HG02571 (cell line): ENCODE data around the gene DCLK1.

Experiments
- ATAC-seq: cut with Tn5 transposase; IDR thresholded peaks from one replicate; pipeline ENCODE4 v1.9.1; 2021; ENCODE audit warnings: mild to moderate bottlenecking, moderate library complexity; ENCODE audit not compliant: unreplicated experiment

DCLK1 gene

DNA sequence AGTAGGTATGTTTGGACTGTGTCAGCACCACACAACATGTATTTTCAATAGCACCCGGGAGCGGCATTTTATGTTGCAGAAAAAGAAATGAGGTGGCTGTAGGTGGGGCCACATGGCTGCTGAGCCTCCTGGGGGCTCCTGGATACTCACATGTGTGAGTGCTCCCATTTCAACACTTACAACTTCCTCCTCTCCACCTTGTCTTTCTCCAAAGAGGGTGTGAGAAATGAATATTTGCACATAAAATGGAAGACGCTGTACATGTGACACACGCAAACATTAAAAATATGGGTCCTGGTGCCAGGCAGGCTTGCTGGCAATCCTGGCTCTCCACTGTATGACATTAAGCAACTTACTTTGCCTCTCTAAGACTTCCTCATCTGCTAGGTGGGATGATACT lies 222.1 kb downstream of the DCLK1 start:
- ATAC-seq = no peak

DNA sequence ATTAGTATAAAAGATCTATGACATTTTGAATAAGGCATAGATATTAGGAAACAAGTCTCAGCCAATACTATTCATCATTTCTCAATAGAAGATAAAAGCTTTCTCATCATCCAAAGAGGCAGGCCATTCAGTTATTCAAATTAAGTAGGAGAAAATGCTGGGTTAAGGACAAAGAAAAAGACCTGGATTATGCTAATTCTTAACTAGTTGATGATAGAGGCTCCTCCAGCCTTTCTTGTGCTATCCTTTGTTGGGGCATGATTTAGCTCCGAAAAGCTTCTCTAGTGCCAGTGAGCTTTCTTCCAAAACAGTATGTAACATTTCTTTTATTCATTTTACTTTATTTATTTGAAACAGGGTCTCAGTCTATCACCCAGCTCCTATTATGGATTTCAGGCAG lies 223.0 kb downstream of the DCLK1 start:
- ATAC-seq = no peak

DNA sequence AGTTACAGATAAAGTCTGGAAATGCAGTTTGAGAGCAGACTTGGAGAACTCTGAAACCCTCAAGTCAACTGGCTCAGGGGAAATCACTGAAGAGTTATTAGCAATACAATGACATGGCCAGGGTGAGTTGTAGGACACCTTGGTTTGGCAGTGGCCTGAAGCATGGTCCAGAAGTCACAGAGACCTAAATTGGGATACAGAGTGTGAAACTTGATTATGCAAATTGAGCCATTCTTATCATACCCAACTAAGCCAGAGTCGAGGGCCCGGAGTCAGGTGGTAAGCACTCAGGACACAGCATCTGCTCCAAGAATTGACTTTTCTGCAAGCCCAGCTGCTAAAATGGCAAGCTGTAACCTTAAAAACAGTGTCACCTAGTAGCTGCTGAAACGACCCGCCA lies 224.5 kb downstream of the DCLK1 start:
- no peak for ATAC-seq

DNA sequence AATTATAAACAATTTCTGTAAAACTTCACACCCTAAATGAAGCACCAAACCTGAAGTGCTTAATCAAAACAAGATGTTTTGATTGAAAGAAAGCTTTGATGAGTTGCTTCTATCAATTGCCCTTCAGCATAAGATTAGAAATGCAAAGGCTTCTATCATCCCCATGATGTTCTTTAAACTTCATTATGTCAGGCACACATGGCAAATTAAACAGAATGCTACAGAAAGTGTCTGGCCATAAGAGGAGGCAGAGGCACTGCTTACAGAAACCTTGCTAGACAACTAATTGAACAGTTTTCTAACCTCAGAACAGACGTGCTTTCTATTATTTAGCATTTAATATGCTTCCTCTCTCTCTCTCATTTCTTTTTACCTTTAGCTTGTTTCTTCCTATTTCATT lies 228.1 kb downstream of the DCLK1 start:
- no peak for ATAC-seq

- no peak for ATAC-seq
Measured at GRCh38 chr13:35898041-35898440, 233.1 kb downstream of the DCLK1 start.

DNA sequence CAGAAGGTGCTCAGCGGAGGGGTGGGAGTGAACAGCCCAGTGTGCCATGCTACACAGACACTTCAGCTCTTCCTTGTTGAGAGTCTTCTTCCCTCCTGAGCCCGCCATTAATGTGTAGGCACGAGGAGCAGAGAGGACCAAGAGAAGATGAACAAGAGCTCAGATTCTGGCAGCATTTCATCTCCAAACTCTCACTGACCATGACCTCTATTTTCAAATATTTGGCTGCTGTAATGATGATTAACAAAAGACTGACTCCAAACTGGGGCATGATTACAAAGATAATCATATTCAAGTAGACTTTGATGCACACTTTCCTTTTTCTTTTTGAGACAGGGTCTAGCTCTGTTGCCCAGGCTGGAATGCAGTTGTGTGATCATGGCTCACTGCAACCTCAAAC lies 236.5 kb downstream of the DCLK1 start:
- no peak for ATAC-seq

DNA sequence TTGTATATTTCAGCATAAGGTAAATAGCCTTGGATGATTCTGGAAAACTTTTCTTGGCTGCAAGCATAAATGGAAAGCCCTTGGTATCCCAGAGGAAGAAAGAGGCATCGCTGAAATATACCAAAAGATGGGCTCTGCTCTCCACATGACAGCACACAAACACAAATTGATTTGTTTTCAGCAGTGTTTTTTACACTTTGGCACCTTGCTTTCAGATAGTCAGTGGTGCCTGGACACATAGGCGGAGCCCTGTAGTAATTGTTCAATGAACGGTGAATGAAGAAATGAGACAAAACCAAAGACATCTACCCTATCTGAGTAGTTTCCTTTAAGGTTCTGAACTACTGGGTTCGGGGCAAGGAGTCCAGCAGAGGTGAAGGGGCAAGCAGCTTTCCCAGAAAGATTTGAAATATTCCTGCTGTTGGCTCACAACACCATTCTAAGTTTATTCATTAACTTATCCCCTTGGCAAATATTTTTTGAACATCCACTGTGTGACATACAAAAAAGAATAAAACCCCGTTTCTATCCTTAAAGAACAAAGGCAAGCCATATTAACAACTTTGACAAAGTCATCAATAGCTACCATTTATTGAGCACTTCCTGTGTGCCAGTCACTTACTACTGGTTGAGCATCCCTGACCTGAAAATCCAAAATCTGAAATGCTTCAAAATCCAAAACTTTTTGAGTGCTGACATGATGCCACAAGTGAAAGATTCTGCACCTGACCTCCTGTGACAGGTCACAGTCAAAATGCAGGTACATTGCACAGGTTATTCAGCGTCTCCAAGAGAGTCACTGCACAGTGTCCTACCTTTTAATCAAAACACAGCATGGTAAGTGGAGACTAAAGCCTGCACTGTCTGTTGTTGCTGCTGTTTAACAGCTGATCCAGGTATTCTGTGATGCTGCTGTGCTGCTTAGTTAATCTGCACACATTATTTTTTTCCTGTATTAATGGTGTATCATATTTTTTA lies 238.1 kb downstream of the DCLK1 start:
- ATAC-seq = no peak

- no peak for ATAC-seq
Measured at GRCh38 chr13:35891507-35892441, 239.4 kb downstream of the DCLK1 start.

- no peak for ATAC-seq
Measured at GRCh38 chr13:35889560-35889959, 241.6 kb downstream of the DCLK1 start.

- ATAC-seq = no peak
Measured at GRCh38 chr13:35888981-35889380, 242.2 kb downstream of the DCLK1 start.

- ATAC-seq = no peak
Measured at GRCh38 chr13:35888457-35888883, 242.7 kb downstream of the DCLK1 start.

DNA sequence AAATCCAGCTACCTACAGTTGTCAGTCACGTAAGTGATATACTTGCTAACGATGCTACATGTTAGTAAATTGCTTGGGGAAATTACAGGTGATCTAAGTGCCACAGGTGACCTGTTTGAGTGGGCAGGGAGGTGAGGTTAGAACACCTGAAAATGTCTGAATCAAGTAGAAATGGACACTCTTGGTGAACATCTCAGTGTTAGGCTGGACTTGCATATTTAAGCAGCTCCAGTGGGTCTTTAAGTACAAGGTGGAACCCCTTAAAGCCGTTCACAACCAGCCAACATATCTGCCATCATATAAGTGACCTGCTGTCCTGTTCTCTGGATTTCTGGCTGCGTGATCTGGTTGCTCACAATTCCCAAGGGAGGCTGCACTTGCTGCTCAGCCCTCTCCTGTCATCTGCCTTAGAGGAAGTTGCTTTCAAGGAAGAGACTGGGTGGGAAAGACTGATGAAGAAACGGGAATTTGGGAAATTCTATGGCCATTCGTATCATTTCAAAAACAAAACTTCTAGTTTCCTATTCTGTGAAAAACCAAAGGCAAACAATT lies 244.0 kb downstream of the DCLK1 start:
- no peak for ATAC-seq

DNA sequence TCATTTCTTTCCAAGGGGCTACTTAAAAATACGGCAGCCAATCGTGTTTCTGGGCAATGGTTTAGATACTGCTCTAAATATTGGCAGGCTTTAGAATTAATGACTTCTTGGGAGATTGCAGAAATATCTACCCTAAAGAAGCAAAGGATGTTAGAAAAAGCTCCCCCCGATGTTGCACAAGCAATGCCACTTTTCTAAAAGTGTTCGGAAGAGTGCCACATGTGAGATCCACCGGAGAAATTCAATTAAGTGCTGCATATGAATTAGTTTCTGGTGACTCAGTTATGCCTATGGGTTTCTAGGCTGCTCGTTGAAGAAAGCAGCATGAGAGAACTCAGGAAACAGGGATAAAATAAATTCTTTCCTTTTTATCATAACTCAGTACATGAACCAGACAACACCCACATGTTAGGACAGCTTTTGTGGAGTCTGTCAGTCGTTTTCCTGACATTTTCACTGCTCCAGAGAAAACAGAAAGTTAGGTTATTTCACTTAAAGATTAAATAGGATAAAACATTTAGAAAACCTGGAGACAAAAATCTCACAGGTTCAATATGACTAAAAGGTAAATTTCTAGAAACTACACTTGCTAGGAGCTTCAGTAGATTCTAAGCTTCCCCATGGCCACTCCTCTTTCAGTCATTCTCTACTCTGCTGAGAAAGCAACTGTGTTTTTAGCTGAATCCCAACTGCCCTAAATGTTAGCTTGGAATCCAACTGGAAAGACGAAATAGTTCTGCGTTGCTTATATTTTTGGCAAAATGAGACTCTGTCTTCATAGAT lies 244.7 kb downstream of the DCLK1 start:
- no peak for ATAC-seq

- ATAC-seq = no peak
Measured at GRCh38 chr13:35884211-35884760, 246.9 kb downstream of the DCLK1 start.

GRCh38 chr13:35882722-35883497 lies 248.3 kb downstream of the DCLK1 start:
- ATAC-seq = no peak

GRCh38 chr13:35881360-35881759 lies 249.8 kb downstream of the DCLK1 start:
- ATAC-seq = no peak

DNA sequence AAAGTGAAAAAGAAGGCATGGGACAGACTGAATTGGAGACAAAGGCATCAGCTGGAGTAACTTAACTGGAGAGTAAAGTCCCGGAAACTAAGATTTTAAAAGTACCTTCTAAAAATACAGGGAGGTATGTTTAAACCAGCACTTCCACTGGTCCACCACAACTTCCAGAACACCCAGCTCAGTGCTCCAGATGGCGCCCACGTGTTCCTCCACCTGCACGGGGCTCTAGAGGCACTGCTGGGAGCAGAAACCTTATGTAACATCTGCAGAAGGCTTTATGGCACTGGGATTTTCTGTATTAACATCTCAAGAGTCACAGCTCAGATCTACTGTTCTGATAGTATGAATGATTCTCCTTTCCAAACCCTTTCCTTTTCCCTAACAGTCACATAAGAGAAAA lies 252.1 kb downstream of the DCLK1 start:
- ATAC-seq = no peak

DNA sequence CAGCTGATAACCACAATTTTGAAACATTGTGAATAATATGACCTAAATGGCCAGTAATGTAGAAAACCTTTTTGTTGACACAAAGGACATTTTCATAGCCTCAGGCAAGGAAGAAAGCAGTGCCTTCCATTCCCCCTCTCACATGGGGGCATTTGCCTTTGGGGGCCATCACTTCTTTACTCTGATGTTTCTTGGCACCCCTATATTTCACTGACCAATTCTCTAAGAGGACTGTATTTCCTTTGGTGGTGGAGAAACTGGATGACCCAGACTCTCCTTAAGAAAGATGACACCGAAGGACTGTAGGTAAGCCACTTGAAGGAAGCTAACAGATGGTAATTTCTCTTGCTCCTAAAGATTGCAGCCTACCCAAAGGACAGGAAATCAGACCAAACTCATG lies 254.6 kb downstream of the DCLK1 start:
- ATAC-seq = no peak

DNA sequence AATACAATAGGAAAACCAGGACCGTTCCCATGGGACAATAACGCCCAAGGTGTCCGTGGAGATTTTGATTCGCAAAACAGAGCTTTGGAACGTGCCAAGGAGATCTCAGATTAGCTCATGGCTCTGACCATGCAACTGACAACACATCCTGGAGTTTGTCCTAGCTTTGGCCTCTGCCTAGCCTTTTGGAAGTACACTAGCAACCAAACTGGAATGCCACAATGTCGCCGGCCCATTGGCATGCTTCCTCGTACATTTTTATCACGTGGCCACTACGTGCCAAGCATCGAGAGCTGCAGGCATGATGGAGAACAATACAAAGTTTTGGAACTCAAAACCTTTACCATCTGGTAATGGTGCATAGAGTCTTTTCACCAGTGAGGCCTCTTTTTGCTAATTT lies 256.5 kb downstream of the DCLK1 start:
- no peak for ATAC-seq
